Measurements from ENCODE around the gene KCNK5.

Gene KCNK5

DNA sequence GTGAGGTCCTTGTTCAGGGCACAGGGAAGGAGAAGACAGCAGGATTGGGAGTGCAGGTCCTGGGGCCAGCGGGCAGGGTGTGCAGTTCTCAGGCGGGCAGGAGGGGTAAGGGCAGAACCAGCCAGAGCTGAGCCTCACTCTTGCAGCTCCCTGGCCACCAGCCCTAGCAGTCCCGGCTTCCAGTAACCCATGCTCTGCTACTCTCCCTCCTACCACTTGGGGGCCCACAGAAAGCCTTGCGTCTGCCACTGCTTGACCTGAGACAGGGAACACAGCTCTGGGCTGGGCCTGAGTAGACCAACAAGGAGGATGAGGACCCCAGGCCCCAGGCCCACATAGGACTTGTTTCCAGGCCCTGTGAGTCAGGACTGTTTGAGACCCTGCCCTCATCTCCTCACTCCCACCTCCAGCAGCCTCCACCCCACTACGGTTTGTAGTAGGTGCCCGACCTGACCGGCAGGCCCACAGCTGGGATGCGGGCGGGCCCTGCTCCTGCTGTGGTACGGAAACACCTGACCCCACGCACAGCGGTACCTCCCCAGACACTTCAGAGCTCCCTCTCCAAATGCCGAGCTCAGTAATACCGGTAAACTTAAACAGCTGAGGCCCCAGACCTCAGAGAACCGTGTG lies 39.2 kb downstream of the KCNK5 start:
- Histone ChIP-seq H3K4me1 (ENCODE audit: low read depth, poor library complexity, severe bottlenecking) (no peaks in the 10 kb centered on the region), H4K20me1 (ENCODE audit: insufficient read depth) (no peaks in the 10 kb centered on the region), H3K9ac (no peak overlapping the region), H3K79me2 (ENCODE audit: insufficient read depth, low read depth) (no peaks in the 10 kb centered on the region), H3K27ac (no peak overlapping the region), H3K4me2 (no peak overlapping the region), H3K27me3 (ENCODE audit: insufficient read depth, low read depth) (no peaks in the 10 kb centered on the region), H3K36me3 (ENCODE audit: insufficient read depth) (no peaks in the 10 kb centered on the region), H3K4me3 (IDR thresholded peaks at IDR 0.05; ENCODE audit: insufficient read depth, low read depth, low read length) (no peak overlapping the region), H2AFZ (ENCODE audit: low read depth) (no peak overlapping the region)
- TF ChIP-seq, protein P1, sequence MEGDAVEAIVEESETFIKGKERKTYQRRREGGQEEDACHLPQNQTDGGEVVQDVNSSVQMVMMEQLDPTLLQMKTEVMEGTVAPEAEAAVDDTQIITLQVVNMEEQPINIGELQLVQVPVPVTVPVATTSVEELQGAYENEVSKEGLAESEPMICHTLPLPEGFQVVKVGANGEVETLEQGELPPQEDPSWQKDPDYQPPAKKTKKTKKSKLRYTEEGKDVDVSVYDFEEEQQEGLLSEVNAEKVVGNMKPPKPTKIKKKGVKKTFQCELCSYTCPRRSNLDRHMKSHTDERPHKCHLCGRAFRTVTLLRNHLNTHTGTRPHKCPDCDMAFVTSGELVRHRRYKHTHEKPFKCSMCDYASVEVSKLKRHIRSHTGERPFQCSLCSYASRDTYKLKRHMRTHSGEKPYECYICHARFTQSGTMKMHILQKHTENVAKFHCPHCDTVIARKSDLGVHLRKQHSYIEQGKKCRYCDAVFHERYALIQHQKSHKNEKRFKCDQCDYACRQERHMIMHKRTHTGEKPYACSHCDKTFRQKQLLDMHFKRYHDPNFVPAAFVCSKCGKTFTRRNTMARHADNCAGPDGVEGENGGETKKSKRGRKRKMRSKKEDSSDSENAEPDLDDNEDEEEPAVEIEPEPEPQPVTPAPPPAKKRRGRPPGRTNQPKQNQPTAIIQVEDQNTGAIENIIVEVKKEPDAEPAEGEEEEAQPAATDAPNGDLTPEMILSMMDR (conservative IDR thresholded peaks at IDR 0.05; ENCODE audit: low read depth, low read length): no peak

DNA sequence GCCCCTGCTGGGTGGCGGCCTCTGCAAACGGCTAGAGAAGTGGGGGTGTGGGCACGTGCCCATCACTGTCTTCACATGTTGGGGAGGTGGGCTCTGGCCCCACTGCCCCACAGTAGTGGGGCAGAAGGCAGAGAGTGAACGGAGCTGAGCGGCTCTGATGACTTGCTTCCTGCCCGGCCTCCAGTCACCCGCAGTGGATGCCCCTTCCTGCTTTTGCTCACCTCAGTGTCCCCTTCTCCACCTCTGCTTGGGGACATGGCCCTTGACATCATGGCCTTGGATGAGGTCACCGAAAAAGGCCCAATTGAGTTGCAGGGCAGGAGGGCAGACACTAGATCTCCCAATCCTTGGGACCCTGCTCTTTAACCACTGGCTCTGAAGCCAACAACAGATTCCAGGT lies 40.1 kb downstream of the KCNK5 start:
- Histone ChIP-seq H3K27ac (no peak overlapping the region), H3K79me2 (ENCODE audit: insufficient read depth, low read depth) (no peaks in the 10 kb centered on the region), H3K4me2 (no peak overlapping the region), H3K36me3 (ENCODE audit: insufficient read depth) (no peaks in the 10 kb centered on the region), H3K27me3 (ENCODE audit: insufficient read depth, low read depth) (no peaks in the 10 kb centered on the region), H4K20me1 (ENCODE audit: insufficient read depth) (no peaks in the 10 kb centered on the region), H3K9ac (no peak overlapping the region), H3K4me1 (ENCODE audit: low read depth, poor library complexity, severe bottlenecking) (no peaks in the 10 kb centered on the region), H2AFZ (ENCODE audit: low read depth) (no peak overlapping the region), H3K4me3 (IDR thresholded peaks at IDR 0.05; ENCODE audit: insufficient read depth, low read depth, low read length) (no peak overlapping the region)
- TF ChIP-seq, protein P1 (conservative IDR thresholded peaks at IDR 0.05; ENCODE audit: low read depth, low read length): no peak

DNA sequence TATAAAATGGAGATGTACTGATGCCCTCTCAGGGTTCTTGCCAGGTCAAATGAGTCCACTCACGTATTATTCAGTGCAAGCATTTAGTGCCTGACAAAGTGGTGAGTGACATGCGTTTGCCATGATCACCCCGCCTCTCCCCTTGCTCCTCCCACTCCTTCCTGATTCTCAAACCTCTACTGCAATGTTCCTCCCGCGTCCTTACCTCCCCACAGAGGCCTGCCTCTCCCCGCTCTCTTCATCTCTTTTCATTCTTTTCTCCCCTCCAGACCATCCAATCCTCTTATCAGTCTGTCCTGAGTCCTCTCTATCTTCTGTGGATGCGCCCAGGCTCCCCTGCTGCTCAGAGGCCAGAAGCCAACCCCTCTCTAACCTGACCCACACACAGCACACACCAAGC lies 40.7 kb downstream of the KCNK5 start:
- no peak overlapping the region for H2AFZ ChIP-seq (ENCODE audit: low read depth)
- no peak overlapping the region for H3K4me3 ChIP-seq (IDR thresholded peaks at IDR 0.05; ENCODE audit: insufficient read depth, low read depth, low read length)
- H3K27ac ChIP-seq: no peak overlapping the region
- H3K9ac ChIP-seq: no peak overlapping the region
- no peaks in the 10 kb centered on the region for H3K36me3 ChIP-seq (ENCODE audit: insufficient read depth)
- no peaks in the 10 kb centered on the region for H3K27me3 ChIP-seq (ENCODE audit: insufficient read depth, low read depth)
- H3K4me2 ChIP-seq: no peak overlapping the region
- H4K20me1 ChIP-seq (ENCODE audit: insufficient read depth): no peaks in the 10 kb centered on the region
- no peaks in the 10 kb centered on the region for H3K79me2 ChIP-seq (ENCODE audit: insufficient read depth, low read depth)
- TF ChIP-seq, protein P1 (conservative IDR thresholded peaks at IDR 0.05; ENCODE audit: low read depth, low read length): no peak
- H3K4me1 ChIP-seq (ENCODE audit: low read depth, poor library complexity, severe bottlenecking): no peaks in the 10 kb centered on the region

DNA sequence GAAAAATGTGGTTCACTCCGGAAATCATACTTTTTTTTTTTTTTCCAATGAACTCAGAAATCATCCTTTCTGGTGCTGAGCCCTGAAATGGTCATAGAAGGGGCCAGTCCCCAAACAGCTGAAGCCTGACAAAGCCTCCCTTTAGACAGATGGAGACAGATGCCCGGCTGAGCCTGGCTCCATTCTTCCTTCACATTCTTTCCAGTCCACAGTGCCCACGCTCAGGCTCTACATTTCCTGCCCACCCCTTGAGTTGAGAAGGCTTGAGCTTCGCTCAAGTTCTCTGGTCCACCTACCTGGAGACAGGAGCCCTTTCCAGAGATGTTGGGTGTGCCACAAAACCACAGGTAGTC lies 41.2 kb downstream of the KCNK5 start:
- Histone ChIP-seq H3K9ac (no peak overlapping the region), H2AFZ (ENCODE audit: low read depth) (no peak overlapping the region), H3K4me3 (IDR thresholded peaks at IDR 0.05; ENCODE audit: insufficient read depth, low read depth, low read length) (no peak overlapping the region), H3K27ac (no peak overlapping the region), H3K27me3 (ENCODE audit: insufficient read depth, low read depth) (no peaks in the 10 kb centered on the region), H3K4me1 (ENCODE audit: low read depth, poor library complexity, severe bottlenecking) (no peaks in the 10 kb centered on the region), H3K79me2 (ENCODE audit: insufficient read depth, low read depth) (no peaks in the 10 kb centered on the region), H3K4me2 (no peak overlapping the region), H3K36me3 (ENCODE audit: insufficient read depth) (no peaks in the 10 kb centered on the region), H4K20me1 (ENCODE audit: insufficient read depth) (no peaks in the 10 kb centered on the region)
- TF ChIP-seq, protein P1 (conservative IDR thresholded peaks at IDR 0.05; ENCODE audit: low read depth, low read length): no peak

Measured in KMS-11 (cell line).